GM08714 (cell line): ENCODE data around the gene CHST1.

Source experiments
- H3K4me3 ChIP-seq: fragments of 200-500 bp; sonication (Bioruptor generic); 2 replicates; pipeline ENCODE4 v1.5.1; 2014; ENCODE audit warnings: mild to moderate bottlenecking, low read length, inconsistent platforms
- ZNF274 ChIP-seq: IDR thresholded peaks from 2 replicates; pipeline ENCODE4 v1.6.1; 2012; ENCODE audit warnings: mild to moderate bottlenecking, low read depth, low read length

The CHST1 gene

DNA sequence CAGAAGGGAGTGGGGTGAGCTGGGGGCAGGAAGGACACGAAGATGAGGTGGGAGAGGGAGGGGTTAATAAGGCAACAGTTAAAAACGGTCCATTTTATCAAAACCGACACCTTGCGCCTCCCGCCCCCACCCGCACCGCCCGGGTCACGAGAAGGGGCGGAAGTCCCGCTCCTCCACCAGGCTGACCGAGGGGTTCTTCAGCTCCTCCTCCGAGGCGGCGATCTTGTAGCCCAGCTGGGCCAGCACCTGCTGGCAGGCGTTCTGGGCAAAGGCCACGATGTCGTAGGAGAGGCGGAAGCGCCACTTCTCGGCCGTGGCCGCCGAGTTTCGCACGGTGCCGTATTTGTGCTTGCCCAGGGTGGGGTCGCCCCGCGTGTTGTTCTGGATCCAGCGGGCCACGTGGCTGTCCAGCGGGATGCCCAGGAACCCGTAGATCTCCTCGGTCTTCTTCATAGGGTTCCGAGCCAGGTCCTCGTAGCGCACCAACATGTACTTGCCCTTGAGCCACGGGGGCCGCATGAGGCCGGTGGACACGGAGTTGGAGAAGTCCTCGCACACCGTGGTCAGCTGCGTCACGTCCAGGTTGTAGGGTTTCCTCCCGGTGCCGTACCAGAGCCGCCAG lies 15.8 kb downstream of the CHST1 start:
- no peak overlapping the region for H3K4me3 ChIP-seq
- TF ChIP-seq ZNF274: no peak

DNA sequence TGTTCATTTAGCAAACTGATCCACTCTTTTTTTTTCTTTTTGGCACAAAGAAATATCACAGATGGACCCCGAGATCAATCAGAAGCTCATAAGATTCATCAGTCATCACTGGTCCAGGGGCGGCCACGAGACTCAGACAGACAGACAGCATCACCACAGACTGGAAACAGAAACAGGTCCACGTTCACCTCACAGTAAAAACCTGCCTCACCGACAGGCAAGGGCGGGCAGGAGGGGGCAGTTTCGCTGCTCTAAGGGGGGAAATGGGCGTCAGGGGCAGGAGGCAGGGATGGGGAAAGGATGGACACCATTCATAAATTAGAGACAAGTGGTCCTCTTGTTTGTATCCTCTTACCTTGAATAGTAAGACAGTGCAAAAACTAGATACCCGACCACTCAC lies 16.5 kb downstream of the CHST1 start:
- no peak overlapping the region for H3K4me3 ChIP-seq
- TF ChIP-seq ZNF274: no peak

DNA sequence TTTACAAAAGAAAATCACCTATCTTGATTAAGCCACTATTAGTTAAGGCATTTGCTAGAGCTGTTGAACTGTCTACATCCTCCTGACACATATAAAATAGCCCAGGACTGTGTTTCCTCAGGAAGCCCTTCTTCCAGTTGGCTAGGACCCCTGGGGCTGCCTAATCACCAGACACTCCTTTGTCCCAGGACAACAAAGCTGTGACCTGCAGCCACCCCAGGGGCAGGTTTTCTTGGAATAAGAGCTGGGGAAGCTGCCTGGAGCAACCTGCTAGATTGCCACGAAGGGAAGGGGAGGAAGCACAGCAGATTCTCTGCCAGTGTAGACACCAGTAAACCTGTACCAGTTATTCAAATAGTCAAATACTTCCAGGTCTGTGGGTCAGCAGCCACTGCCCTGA lies 17.6 kb downstream of the CHST1 start:
- H3K4me3 ChIP-seq: no peak overlapping the region
- no peak for TF ChIP-seq ZNF274

DNA sequence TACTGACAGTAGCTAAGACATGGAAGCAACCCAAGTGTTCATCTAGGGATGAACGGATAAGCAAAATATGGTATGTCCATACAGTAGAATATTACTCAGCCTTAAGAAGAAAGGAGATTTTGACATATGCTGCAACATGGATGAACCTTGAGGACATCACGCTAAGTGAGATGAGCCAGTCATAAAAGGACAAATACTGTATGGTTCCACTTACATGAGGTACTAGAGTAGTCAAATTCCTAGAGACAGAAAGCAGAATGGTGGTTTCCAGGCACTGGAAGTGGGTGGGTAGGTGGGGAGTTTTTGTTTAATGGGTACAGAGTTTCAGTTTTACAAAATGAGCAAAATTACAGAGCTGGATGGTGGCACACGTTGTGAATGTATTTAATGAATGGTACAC lies 18.1 kb downstream of the CHST1 start:
- H3K4me3 ChIP-seq: no peak overlapping the region
- TF ChIP-seq ZNF274: no peak

DNA sequence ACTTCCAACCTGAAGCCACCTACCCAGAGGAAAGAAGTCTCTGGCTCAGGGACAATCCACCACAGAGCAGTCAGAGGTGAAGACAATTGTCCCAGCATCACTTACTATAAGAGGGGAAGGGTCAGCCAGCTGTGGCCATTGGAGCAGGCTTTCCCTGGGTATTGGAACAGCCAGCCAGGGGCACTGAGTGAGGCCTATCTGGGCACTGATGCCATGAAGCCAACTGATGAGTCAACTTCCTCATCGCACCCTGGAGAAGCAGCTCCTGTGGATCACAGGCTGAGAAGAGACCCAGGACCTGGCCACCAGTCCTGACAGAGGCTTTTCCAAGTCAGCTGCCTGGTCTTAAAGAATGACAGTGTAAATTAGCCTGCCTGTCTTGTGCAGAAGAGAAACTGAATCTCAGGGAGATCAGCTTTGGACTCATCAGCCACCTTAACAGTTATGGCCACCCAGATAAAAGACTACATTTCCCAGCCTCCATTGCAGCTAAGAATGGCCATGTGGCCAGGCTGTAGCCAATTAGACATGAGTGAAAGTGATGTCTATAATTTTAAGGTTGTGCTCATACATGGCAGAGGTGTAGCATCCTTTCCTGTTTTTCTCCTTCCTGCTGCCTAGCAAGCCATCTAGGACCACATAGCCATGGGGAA lies 19.0 kb downstream of the CHST1 start:
- H3K4me3 ChIP-seq: no peak overlapping the region
- TF ChIP-seq ZNF274: no peak

DNA sequence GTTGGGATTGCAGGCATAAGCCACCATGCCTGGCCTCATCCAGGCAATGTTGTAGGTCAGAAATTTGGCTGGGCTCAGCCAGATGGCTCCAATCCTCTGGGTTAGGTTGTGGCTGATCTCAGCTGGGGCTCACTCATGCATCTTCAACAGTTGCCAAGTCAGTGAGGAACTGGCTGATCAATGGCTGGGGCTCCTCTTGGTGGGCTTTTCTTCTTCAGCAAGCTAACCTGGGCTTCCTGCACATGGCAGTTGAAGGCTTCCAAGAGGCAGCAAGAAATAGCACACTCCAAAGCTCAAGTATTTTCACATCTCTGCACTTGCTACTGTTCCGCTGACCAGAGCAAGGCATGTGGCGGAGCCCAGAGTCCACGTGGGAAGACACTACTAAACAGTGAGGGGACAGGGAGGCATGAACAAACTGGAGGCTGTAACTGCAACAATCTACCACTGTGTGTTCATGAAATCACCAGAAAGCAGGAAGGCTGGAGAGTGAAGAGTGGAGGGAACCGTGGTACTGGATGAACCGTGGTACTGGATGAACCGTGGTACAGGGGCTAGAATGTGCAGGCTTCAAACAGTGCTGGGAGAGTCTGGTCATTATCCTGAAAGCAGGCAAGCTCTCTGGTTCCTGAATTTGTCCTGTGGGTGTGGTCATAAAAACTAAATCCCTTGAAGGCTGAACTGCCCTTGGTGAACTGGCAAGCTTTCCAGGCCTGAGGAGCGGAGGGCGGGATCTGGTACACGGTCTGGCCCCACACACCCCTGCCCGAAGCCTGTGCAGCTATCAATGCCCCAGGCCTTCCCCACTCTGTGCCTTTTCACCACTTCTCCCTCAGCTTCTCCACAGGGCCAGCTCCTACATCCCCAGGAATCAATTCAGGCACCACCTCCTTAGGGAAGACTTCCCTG lies 20.2 kb downstream of the CHST1 start:
- TF ChIP-seq ZNF274: no peak
- H3K4me3 ChIP-seq: no peak overlapping the region

DNA sequence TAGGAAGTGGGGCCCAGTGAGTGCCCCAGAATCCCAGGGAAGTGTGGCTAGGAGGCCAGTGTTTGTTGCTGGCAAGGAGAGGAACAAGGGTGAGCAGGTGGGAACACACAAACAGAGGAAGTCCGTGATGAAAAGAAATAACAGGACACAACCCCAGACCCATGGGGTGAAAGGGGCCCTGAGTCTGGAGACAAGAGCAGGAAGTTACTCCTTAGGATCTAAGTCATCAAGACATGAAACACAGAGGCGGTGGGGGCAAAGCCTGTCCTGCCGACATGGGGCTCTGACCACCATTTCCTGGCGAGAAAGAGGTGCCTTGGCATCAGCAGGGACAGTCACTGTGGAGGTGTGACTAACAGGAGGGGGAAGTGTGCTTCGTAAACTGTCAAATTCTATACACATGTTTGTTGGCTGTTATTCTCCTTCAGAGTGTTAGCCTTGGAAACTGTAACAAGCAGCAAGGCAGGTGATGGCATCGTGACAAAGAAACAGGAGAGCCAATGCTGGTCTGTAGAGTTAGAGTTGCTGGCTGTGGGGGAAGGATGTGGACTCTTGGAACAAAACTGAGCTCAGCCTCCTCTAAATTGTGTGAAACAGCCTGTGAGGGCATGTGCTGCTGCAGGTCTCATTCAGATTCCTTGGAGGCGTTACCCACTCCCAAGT lies 21.7 kb downstream of the CHST1 start:
- TF ChIP-seq ZNF274: no peak
- H3K4me3 ChIP-seq: no peak overlapping the region

DNA sequence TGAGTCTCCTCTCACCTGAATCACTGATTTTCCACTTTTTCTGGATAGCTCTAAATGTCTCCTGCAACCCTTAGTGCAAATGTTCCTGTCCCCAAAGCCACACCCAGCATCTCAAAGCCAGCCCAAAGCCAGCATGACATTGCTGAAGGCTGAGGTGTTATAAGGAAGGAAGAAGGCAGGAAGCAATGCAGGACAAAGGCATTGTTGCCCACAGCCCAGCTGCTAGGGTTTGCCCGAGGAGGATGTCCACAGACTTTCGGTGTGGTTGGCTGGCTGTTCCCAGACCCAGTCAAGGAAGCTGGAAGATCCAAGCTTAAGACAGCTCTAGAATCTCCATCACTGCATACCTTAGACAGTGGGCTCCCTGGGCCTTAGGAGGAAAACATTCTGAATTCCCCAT lies 23.5 kb downstream of the CHST1 start:
- no peak for TF ChIP-seq ZNF274
- H3K4me3 ChIP-seq: no peak overlapping the region

DNA sequence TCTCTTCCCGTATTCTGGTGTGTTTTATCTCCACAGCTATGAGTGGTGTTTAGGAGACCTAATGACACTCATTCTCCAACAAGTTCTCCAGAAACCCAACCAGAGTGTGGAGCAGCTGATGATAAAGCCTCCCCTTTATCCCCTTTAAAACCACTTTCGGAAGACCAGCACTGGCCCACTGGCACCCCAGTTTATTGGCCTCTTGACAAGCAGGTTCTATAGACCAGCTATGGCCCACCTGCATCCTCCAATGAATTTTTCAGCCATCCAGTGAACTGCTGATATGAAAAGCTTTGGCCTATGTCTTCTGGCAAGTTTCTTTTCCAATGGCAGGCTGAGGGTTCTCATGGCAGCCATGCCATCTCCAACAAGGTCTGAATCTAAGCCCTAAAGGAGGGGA lies 27.4 kb downstream of the CHST1 start:
- no peak for TF ChIP-seq ZNF274
- no peak overlapping the region for H3K4me3 ChIP-seq

DNA sequence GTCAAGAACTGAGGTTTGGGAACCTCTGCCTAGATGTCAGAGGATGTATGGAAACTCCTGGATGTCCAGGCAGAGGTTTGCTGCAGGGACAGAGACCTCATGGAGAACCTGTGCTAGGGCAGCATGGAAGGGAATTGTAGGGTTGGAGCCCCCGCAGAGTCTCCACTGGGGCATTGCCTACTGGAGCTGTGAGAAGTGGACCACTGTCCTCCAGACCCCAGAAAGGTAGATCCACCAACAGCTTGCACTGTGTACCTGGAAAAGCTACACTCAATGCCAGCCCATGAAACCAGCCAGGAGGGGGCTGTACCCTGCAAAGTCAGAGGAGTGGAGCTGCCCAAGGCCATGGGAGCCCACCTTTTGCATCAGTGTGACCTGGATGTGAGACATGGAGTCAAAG lies 29.5 kb downstream of the CHST1 start:
- H3K4me3 ChIP-seq: no peak overlapping the region
- no peak for TF ChIP-seq ZNF274

DNA sequence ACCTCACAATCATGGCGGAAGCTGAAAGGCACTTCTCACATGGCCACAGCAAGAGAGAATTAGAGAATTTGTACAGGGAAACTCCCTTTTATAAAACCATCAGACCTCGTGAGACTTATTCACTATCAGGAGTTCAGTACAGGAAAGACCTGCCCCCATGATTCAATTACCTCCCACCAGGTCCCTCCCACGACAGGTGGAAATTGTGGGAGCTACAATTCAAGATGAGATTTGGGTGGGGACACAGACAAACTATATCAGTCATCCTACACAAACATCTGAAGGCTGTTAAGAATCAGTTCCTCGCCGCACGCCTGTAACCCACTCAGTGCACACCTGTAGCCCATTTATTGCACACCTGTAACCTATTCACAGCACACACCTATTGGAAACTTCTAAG lies 39.8 kb downstream of the CHST1 start:
- H3K4me3 ChIP-seq: no peak overlapping the region
- TF ChIP-seq ZNF274: no peak

DNA sequence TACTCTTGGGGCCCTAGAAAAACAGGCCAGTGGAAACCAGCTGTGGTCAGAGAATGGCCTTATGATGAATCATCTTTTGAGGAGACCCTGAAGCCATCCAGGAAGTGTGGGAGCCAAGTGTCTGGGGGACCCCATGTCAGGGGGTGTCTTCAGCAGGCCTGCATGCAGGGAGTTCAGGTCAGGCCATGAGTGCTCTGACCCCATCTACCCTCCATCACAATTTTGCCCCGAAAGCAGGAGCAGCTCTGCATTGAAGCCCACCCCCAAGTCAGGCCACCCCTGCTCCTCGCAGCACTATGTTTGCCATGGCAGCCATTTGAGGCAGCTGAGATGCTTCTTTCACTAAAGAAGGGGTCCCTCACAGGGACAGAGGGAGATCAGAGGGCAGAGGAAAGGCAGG lies 41.3 kb downstream of the CHST1 start:
- no peak for TF ChIP-seq ZNF274
- H3K4me3 ChIP-seq: no peak overlapping the region

DNA sequence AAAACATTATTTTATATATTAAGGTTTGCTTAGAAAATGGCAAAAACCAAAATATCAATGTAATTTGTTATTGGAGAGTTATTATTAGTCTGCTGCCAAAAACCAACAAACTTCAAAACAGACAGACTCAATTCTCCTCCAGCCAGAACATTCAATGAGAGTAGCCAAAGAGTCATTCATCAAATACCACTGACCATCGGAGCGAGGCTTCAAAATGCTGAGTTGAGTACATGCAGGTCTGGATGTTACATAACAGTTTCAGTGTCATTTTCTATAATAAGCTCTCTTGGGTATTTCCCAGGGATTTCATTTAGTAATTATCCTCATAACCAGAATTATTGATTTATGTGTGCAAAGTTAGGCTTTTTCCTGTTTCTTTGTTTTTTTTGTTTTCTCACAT lies 42.6 kb downstream of the CHST1 start:
- H3K4me3 ChIP-seq: no peak overlapping the region
- TF ChIP-seq ZNF274: no peak

DNA sequence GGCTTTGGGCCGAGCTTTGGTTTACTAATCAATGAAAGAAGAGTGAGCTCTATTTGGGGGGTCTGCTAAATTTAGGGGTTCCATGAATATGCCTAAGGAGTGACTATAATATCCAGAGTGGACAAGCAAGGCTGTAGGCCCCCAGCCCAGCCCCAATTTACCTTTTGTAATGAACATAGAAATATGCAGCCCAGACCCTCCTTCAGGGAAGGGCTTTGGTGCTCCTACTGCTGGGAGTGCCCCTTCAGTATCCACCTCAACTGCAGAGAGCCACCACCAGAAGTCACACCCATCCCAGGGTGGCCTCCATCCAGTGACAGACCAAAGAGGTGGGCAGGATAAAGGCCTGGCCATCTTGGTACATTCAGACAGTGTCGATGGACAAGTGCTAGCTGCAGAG lies 43.1 kb downstream of the CHST1 start:
- no peak for TF ChIP-seq ZNF274
- H3K4me3 ChIP-seq: no peak overlapping the region
